WI38 (cell line): ENCODE data around the gene ARMH2.

Experiments used
- H3K4me3 ChIP-seq: 2 replicates; pipeline ENCODE4 v1.5.1; 2011; ENCODE audit warnings: low read depth, mild to moderate bottlenecking, control low read depth, low read length
- TF ChIP-seq, protein P1 (sequence below): IDR thresholded peaks from 2 replicates; pipeline ENCODE4 v1.5.1; 2012; ENCODE audit warnings: low read depth, mild to moderate bottlenecking, control low read depth, low read length

Gene ARMH2

DNA sequence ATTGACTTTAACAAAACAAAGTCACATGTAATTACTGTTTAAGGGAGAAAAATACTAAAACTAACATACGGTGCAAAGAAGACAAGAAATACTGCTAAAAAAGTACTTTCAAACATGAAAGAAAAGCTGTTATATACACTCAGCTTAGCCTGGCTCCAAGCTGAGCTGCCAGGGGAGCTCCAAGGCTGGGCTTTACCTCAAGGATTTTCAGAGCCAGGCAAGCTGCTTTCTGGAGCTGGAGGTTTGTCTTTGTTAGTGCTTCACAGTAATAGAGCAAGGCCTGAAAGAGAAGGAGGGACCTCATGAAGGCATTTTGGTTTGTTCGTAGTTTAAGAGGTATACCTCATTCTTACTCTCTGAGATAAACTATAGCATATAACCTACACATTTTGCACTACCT lies 19.6 kb upstream of the ARMH2 start:
- TF ChIP-seq, protein P1, sequence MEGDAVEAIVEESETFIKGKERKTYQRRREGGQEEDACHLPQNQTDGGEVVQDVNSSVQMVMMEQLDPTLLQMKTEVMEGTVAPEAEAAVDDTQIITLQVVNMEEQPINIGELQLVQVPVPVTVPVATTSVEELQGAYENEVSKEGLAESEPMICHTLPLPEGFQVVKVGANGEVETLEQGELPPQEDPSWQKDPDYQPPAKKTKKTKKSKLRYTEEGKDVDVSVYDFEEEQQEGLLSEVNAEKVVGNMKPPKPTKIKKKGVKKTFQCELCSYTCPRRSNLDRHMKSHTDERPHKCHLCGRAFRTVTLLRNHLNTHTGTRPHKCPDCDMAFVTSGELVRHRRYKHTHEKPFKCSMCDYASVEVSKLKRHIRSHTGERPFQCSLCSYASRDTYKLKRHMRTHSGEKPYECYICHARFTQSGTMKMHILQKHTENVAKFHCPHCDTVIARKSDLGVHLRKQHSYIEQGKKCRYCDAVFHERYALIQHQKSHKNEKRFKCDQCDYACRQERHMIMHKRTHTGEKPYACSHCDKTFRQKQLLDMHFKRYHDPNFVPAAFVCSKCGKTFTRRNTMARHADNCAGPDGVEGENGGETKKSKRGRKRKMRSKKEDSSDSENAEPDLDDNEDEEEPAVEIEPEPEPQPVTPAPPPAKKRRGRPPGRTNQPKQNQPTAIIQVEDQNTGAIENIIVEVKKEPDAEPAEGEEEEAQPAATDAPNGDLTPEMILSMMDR, result no peak
- no peak overlapping the region for H3K4me3 ChIP-seq

DNA sequence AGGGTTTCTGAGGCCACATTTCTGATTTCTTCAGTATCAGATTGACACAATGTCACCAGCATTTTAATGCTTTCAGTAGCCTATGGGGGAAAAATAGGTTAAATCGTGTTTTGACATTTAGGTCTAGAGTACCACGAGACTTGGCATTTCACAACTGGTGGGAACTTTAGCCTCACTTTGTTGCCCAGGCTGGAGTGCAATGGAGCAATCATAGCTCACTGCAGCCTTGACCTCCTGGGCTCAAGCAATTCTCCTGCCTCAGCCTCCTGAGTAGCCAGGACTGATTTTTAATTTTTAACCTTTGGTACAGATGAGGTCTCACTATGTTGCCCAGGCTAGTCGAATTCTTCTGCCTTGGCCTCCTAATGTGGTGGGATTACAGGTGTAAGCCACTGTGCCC lies 11.0 kb upstream of the ARMH2 start:
- no peak overlapping the region for H3K4me3 ChIP-seq
- TF ChIP-seq, protein P1, result no peak

DNA sequence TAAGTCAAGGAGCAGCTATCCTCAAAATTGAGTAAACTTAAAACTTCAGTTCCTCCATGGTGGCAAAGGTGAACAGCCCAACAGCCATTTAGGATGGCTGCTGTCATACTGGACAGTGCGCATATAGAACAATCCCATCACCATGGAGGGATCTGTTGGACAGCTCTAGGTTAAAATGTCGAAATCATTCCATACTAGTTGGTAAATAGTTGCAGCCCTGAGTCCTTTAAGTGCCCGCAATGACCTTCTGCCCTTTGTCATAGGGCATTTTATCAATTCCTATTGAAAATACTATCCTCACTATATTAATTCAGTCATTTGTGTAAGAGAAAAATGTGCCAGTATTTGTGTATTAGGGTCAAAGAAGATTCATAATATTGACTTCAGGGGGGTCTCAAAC lies 8.9 kb upstream of the ARMH2 start:
- H3K4me3 ChIP-seq, result no peak overlapping the region
- TF ChIP-seq, protein P1, result no peak

DNA sequence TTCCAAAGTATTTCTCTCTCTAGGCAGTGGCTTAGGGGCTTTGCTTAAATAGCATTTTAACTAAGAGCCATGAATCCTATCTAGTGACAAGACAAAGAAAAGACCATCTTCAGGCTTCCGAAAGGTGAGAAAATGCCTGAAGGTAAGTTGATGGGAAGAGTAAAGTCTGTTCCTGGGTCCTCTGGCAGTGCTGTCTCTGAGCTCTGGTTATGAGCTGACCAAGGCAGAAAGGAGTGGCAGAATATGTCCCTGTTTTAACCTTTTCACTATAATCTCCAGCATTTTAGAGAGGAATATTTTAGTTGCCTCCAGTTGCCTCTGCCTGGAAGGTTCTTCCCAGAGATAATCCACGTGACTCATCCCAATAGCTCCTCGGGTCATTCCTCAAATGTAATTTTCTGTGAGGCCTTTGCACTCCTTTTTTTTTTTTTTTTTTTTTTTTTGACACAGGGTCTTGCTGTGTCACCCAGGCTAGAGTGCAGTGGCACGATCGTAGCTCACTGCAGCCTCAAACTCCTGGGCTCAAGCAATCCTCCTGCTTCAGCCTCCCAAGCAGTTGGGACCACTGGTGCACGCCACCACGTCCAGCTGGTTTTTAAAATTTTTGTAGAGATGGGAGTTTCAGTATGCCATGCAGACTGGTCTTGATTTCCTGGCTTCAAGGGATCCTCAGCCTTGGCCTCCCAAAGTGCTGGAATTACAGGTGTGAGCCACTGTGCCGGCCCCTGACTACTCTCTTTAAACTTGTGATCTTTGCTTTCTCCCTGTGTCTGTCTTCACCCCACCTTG lies 3.7 kb upstream of the ARMH2 start:
- no peak overlapping the region for H3K4me3 ChIP-seq
- TF ChIP-seq, protein P1, result no peak

DNA sequence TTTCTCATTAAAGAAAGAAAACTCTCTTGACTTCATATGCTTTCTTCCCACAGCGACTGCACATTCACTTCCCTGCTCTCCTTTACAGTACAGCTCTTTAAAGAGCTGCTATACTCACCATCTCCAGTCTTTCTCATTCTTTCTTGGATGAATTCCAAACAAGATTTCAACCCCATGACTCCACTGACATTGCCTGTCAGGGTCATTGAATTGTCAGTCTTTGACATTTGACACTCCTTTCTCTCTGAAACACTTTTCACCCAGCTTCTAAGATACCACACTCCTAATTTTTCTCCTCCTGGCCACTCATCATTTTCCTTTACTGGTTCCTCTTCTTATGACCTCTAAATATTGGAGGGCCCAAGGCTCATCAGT lies 811 bp upstream of the ARMH2 start:
- no peak overlapping the region for H3K4me3 ChIP-seq
- TF ChIP-seq, protein P1, result no peak

DNA sequence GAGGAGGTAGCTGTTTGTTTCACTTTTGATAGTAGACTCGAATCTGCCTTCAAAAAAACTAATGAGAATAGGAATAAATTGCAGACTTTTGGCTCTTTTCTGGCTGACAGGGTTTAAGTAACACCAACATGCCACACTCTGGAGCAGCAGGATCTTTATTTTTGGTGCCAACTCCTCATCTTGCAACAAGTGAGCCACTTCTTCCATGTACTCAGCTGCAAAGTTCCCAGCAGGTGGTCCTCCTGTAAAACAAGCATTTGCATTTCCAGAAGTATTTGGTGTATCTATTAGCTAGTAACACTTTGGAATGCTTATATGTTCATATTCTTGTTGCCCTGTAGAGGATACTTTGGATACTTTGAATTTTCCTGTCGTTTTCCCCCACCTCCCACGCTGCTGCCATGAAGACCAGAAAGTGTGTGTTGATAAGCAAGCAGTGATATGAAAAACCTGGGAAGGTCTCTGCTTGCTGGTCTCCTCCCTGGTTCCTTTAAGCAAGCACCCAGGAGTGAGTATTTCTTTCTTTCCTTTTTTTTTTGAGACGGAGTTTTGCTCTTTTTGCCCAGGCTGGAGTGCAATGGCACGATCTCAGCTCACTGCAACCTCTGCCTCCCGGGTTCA lies 1.0 kb downstream of the ARMH2 start:
- TF ChIP-seq, protein P1, result no peak
- no peak overlapping the region for H3K4me3 ChIP-seq

- TF ChIP-seq, protein P1, result no peak
- no peak overlapping the region for H3K4me3 ChIP-seq
Measured at GRCh38 chr6:24796616-24797290, 2.0 kb downstream of the ARMH2 start.
